KMS-11 (cell line): Measurements from ENCODE around the gene ZBED2.

ENCODE experiments used
- H2AFZ ChIP-seq: fragments of 200-600 bp; sonication (generic); 2 replicates; pipeline ENCODE4 v1.6.1; 2016; ENCODE audit warnings: antibody characterized with exemption, mixed run types, low read depth
- H3K27ac ChIP-seq: fragments of 200-600 bp; sonication (generic); 2 replicates; pipeline ENCODE4 v1.6.1; 2016; ENCODE audit warnings: mild to moderate bottlenecking, mixed run types
- H3K27me3 ChIP-seq: fragments of 200-600 bp; sonication (generic); 2 replicates; pipeline ENCODE4 v1.6.1; 2017; ENCODE audit warnings: mild to moderate bottlenecking, low read depth, mixed run types, moderate library complexity; ENCODE audit not compliant: insufficient read depth
- H3K36me3 ChIP-seq: fragments of 200-600 bp; sonication (generic); 2 replicates; pipeline ENCODE4 v1.6.1; 2017; ENCODE audit warnings: mild to moderate bottlenecking, mixed run types; ENCODE audit not compliant: insufficient read depth
- H3K4me1 ChIP-seq: fragments of 200-600 bp; sonication (generic); 2 replicates; pipeline ENCODE4 v1.6.1; 2016; ENCODE audit warnings: mild to moderate bottlenecking, low read depth, mixed run types; ENCODE audit not compliant: poor library complexity, severe bottlenecking
- H3K4me2 ChIP-seq: fragments of 200-600 bp; sonication (generic); 2 replicates; pipeline ENCODE4 v1.7.0; 2016; ENCODE audit warnings: mild to moderate bottlenecking, mixed run types
- H3K4me3 ChIP-seq: fragments of 200-600 bp; sonication (generic); IDR thresholded peaks from 2 replicates; pipeline ENCODE4 v1.6.1; 2017; ENCODE audit warnings: low read depth, low read length, mixed read lengths; ENCODE audit not compliant: insufficient read depth
- H3K79me2 ChIP-seq: fragments of 200-600 bp; sonication (generic); 2 replicates; pipeline ENCODE4 v1.6.1; 2016; ENCODE audit warnings: low read depth, mixed run types; ENCODE audit not compliant: insufficient read depth
- H3K9ac ChIP-seq: fragments of 200-600 bp; sonication (generic); 2 replicates; pipeline ENCODE4 v1.6.1; 2016; ENCODE audit warnings: mild to moderate bottlenecking, mixed run types
- H4K20me1 ChIP-seq: fragments of 200-600 bp; sonication (generic); 2 replicates; pipeline ENCODE4 v1.6.1; 2016; ENCODE audit warnings: mild to moderate bottlenecking, mixed run types; ENCODE audit not compliant: insufficient read depth
- CTCF ChIP-seq: fragments of 200-600 bp; sonication (generic); conservative IDR thresholded peaks from 2 replicates; pipeline ENCODE4 v1.6.1; 2017; ENCODE audit warnings: low read depth, mild to moderate bottlenecking, antibody characterized with exemption, low read length, moderate library complexity, mixed read lengths

ZBED2 gene

GRCh38 chr3:111548756-111549155 is 46.4 kb downstream of the ZBED2 start:
- H3K27ac ChIP-seq: no peak overlapping the region
- no peaks in the 10 kb centered on the region for H4K20me1 ChIP-seq
- H3K27me3 ChIP-seq: no peaks in the 10 kb centered on the region
- H2AFZ ChIP-seq: no peak overlapping the region
- H3K4me2 ChIP-seq: peak overlapping the region; percentile 44
- H3K79me2 ChIP-seq: no peaks in the 10 kb centered on the region
- no peak for TF ChIP-seq CTCF
- peaks cover 38% of the 10 kb centered on the region for H3K4me1 ChIP-seq
- H3K9ac ChIP-seq: no peak overlapping the region
- H3K36me3 ChIP-seq: no peaks in the 10 kb centered on the region
- no peak overlapping the region for H3K4me3 ChIP-seq

GRCh38 chr3:111548092-111548491 is 47.1 kb downstream of the ZBED2 start:
- no peak overlapping the region for H3K9ac ChIP-seq

GRCh38 chr3:111547631-111548030 is 47.5 kb downstream of the ZBED2 start:
- Histone ChIP-seq H4K20me1 (no peaks in the 10 kb centered on the region), H3K79me2 (no peaks in the 10 kb centered on the region), H2AFZ (0 out of 2 replicates have a peak overlapping the region, but pooled peaks have one; percentile 4), H3K9ac (no peak overlapping the region), H3K4me3 (peak overlapping the region; percentile 66), H3K4me1 (peaks cover 38% of the 10 kb centered on the region), H3K36me3 (no peaks in the 10 kb centered on the region), H3K27me3 (no peaks in the 10 kb centered on the region), H3K27ac (peak overlapping the region; percentile 34; the same call in 1 of the 2 replicates), H3K4me2 (peak overlapping the region; percentile 44)
- no peak for TF ChIP-seq CTCF

More at GRCh38 chr3:111548092-111548491, 47.1 kb downstream of the ZBED2 start:
- TF ChIP-seq CTCF: no peak
- no peaks in the 10 kb centered on the region for H3K27me3 ChIP-seq
- H4K20me1 ChIP-seq: no peaks in the 10 kb centered on the region
- H2AFZ ChIP-seq: 0 out of 2 replicates have a peak overlapping the region, but pooled peaks have one; percentile 4
- peak overlapping the region; percentile 34; the same call in 1 of the 2 replicates for H3K27ac ChIP-seq
- H3K4me2 ChIP-seq: peak overlapping the region; percentile 44
- peaks cover 38% of the 10 kb centered on the region for H3K4me1 ChIP-seq
- no peaks in the 10 kb centered on the region for H3K36me3 ChIP-seq
- H3K4me3 ChIP-seq: peak overlapping the region; percentile 66
- no peaks in the 10 kb centered on the region for H3K79me2 ChIP-seq

DNA sequence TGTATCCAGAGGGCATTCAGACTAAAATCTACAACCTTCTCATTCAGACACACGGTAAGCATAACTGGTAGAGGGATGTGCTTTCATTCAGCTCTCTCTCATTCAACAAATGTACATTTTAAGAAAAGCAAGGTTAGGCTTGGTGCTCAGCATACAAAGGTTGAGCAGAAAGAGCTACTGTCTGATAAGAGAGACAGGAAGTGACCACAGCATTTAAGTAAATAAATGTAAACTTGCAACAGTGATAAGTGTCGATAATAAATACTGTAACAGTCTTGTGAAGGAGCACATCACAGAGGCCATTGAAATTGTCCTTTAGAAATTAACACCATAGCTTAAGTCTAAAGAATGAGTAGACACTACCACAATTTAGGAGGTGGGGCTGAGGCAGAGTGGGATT is 49.8 kb downstream of the ZBED2 start:
- no peak for TF ChIP-seq CTCF
- no peak overlapping the region for H3K27ac ChIP-seq
- peaks cover 38% of the 10 kb centered on the region for H3K4me1 ChIP-seq
- no peak overlapping the region for H2AFZ ChIP-seq
- no peak overlapping the region for H3K4me3 ChIP-seq
- no peaks in the 10 kb centered on the region for H4K20me1 ChIP-seq
- H3K27me3 ChIP-seq: no peaks in the 10 kb centered on the region
- H3K79me2 ChIP-seq: no peaks in the 10 kb centered on the region
- no peaks in the 10 kb centered on the region for H3K36me3 ChIP-seq
- no peak overlapping the region for H3K9ac ChIP-seq
- H3K4me2 ChIP-seq: no peak overlapping the region
